Spleen (tissue), 7 donors: ENCODE measurements around the gene SYTL4.

ENCODE experiments used
- CTCF ChIP-seq, 11 experiments: fragments of 200-600 bp in 7 of 11; fragments of 450-650 bp in 4 of 11; sonication (generic) in 4 of 11; IDR thresholded peaks in 8 of 11; conservative IDR thresholded peaks in 3 of 11; 1 replicate in 7 of 11; 2 replicates in 4 of 11; pipeline versions ENCODE4 v1.4.0 to v1.8.0; 2016 to 2021; ENCODE audit warnings: antibody characterized with exemption in 11 of 11, inconsistent platforms in 4 of 11, mild to moderate bottlenecking in 1 of 11
- POLR2A ChIP-seq, 3 donors: fragments of 450-650 bp; IDR thresholded peaks; one replicate each; pipeline ENCODE4 v1.5.1; 2017; ENCODE audit warnings: antibody characterized with exemption in 3 of 3, mild to moderate bottlenecking in 1 of 3
- POLR2AphosphoS5 ChIP-seq, 3 donors: sonication (generic); formaldehyde crosslinking; IDR thresholded peaks; one replicate each; pipeline ENCODE4 v1.5.1; 2017; ENCODE audit warnings: antibody characterized with exemption in 3 of 3
- donor health status: DM: no; HTN: no; CAD: no; lungs with moderate emphysema.
- donor health status: DM: no; HTN: no; CAD: no.
- donor health status: DM: no; HTN: no; CAD: no.

DNA sequence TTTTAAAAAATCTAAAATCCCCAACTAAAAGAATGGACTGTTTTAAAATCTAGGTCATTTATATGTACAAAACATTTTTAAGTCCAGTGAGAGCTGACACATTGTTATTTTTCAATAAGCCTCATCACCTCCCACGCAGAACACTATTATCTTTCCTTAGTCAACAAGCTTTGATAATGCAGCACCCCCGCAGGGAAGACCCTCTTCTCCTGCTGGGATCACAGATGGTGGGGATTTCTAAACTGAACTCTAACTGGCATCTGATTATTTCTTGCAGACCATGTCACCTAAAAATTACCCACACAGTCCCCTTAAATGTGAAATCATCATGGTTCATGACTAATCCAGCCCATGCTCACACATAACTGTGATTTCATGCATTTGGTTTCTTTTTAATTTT is 11.6 kb downstream of the SYTL4 start:
- no peak for TF ChIP-seq CTCF (IDR thresholded peaks at IDR 0.05 in 8 of 11, conservative IDR thresholded peaks at IDR 0.05 in 3 of 11)
- no peak for TF ChIP-seq POLR2A (IDR thresholded peaks at IDR 0.05)
- TF ChIP-seq POLR2AphosphoS5 (IDR thresholded peaks at IDR 0.05) = no peak
